Stomach (tissue), 4 donors: ENCODE results near the gene TNS1.

Experiments
- CTCF ChIP-seq, 7 experiments: fragments of 450-650 bp in 4 of 7; fragments of 200-600 bp in 3 of 7; sonication (generic) in 3 of 7; IDR thresholded peaks; one replicate each; pipeline ENCODE4 v1.5.1; 2016 to 2019; ENCODE audit warnings: antibody characterized with exemption in 7 of 7, control low read depth in 2 of 7, mild to moderate bottlenecking in 1 of 7
- EP300 ChIP-seq: sonication (generic); formaldehyde crosslinking; IDR thresholded peaks from one replicate; pipeline ENCODE4 v1.6.1; 2017; ENCODE audit warnings: antibody characterized with exemption

DNA sequence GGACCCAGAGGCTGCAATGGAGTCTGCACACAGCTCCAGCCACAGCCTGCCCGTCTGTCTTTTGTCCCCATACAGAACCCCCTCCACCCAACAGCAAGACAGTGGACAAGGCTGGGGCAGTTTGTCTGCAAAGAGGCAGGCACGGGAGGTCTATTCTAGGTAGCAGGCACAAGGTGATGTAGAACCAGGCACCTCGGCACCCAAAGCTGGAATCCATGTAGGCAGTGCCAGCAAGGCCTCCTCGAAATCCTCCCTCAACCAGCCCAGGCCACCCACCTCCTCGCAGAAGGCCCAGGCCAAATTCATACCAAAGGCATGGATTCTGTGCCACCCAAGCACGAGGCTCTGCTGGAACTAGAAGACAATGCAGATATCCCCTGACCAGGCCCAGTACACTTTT lies 179.2 kb downstream of the TNS1 start:
- TF ChIP-seq CTCF (IDR thresholded peaks at IDR 0.05) (no peak), EP300 (no peak)
